ENCODE measurements around the gene SLC2A2.

DNA sequence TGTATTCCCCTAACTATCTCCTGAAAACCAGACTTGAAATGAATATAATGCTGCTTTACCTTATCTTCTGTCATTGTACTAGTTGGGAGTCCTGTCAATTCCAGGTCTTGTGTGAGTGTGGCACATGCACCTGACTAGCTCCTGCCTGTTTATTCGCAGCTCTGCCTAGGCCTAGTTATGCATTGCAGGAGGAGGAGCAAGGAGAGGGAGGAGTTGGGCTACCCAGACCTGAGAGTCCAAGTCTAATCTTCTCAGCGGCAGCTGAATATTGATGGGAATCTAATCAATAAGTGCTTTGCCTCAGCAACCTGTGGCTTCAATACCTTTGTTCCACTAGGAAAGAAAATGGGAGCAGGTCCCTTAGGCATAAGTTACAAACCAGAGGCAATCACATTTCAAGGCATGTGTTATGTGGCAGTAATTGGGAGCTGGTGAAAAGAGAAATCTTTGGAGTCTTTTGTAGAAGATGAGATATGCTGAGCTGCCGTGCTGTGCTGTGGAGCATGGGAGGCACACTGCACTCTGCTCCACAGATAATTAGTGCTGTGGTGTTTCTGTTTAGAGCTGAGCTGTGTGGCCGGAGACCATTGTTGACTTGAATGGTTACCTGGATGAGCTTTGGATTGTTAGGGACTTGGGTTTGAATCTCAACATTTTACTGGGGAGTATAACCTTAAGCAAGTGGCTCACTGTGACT, at the start of gene SLC2A2:
- TF ChIP-seq, protein P1, sequence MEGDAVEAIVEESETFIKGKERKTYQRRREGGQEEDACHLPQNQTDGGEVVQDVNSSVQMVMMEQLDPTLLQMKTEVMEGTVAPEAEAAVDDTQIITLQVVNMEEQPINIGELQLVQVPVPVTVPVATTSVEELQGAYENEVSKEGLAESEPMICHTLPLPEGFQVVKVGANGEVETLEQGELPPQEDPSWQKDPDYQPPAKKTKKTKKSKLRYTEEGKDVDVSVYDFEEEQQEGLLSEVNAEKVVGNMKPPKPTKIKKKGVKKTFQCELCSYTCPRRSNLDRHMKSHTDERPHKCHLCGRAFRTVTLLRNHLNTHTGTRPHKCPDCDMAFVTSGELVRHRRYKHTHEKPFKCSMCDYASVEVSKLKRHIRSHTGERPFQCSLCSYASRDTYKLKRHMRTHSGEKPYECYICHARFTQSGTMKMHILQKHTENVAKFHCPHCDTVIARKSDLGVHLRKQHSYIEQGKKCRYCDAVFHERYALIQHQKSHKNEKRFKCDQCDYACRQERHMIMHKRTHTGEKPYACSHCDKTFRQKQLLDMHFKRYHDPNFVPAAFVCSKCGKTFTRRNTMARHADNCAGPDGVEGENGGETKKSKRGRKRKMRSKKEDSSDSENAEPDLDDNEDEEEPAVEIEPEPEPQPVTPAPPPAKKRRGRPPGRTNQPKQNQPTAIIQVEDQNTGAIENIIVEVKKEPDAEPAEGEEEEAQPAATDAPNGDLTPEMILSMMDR (IDR thresholded peaks at IDR 0.05; ENCODE audit: poor library complexity), result no peak
- TF ChIP-seq EZH2phosphoT487 (IDR thresholded peaks at IDR 0.05; ENCODE audit: low read depth, severe bottlenecking, unreplicated experiment) (no peak), EZH2 (IDR thresholded peaks at IDR 0.05; ENCODE audit: borderline replicate concordance) (no peak)
